ENCODE data around the gene GBF1. TPM values are rescaled to one million over a fixed set of nuclear protein-coding genes. Genes with fewer than 3 reads are reported as not detected.

The GBF1 gene
- polyA plus RNA-seq, 1 experiment, result 31.9 TPM

- no peak for DNase-seq (ENCODE audit: low read depth, low spot score)
- POLR2A ChIA-PET, result no interaction called here
- CTCF ChIA-PET, result interaction anchor here (1.0 to 1.2 kb wide), 3 partner anchors 9 to 76 kb away, joined by 3 to 5 read pairs (median 3); no protein-coding TSS in a partner anchor
- no peak overlapping the region for H3K27ac ChIP-seq (ENCODE audit: low read depth, low read length)
- H3K9me3 ChIP-seq (ENCODE audit: control insufficient read depth, insufficient read depth, low read length), result no peaks in the 10 kb centered on the region; the same call in 1 of the 2 replicates
- no peak overlapping the region for H3K4me3 ChIP-seq (ENCODE audit: low read depth, low read length)
- H3K27me3 ChIP-seq (ENCODE audit: control insufficient read depth, insufficient read depth, low read length), result no peaks in the 10 kb centered on the region
- TF ChIP-seq CTCF (IDR thresholded peaks at IDR 0.05; ENCODE audit: low read depth, low read length), result no peak
Observed at GRCh38 chr10:102402512-102402896, 157.2 kb downstream of the GBF1 start.

DNA sequence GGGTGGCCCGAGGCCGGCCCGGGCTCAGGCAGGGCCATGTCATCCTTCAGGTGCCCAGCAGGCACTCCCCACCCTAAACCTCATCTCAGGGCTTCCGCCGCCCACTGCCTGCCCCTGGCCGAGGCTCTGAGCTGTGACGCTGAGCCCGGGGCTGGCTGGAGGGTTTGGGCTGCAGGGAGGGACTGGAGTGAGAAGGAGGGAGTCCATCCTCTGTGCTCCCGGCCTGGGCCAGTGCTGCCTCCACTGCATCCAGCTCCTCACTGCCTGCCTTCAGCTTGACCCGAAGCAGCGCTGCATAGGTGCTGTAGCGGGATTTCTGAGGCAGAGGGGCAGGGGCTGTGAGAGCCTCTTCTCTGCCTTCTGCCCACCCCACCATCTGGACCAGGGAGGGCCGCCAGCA lies 157.8 kb downstream of the GBF1 start:
- no peak for DNase-seq (ENCODE audit: low read depth, low spot score)
- Histone ChIP-seq H3K27ac (ENCODE audit: low read depth, low read length) (no peak overlapping the region), H3K9me3 (ENCODE audit: control insufficient read depth, insufficient read depth, low read length) (no peaks in the 10 kb centered on the region; the same call in 1 of the 2 replicates), H3K4me3 (ENCODE audit: low read depth, low read length) (no peak overlapping the region), H3K27me3 (ENCODE audit: control insufficient read depth, insufficient read depth, low read length) (peaks cover 3% of the 10 kb centered on the region)
- no peak for TF ChIP-seq CTCF (IDR thresholded peaks at IDR 0.05; ENCODE audit: low read depth, low read length)
- ChIA-PET CTCF (interaction anchor here (0.6 to 1.8 kb wide), 8 partner anchors 8 to 234 kb away, joined by 3 to 9 read pairs (median 4); no protein-coding TSS in a partner anchor), POLR2A (interaction anchor here (0.7 kb wide), 1 partner anchor 19 kb away, joined by 4 read pairs; no protein-coding TSS in a partner anchor)

- ChIA-PET CTCF (interaction anchor here (0.6 to 1.8 kb wide), 6 partner anchors 8 to 235 kb away, joined by 3 to 9 read pairs (median 4); no protein-coding TSS in a partner anchor), POLR2A (interaction anchor here (0.7 to 1.3 kb wide), 4 partner anchors 16 to 48 kb away, joined by 3 to 10 read pairs (median 6); partner anchors contain the start of gene FBXL15)
Observed at GRCh38 chr10:102404361-102405107, 159.2 kb downstream of the GBF1 start.

DNA sequence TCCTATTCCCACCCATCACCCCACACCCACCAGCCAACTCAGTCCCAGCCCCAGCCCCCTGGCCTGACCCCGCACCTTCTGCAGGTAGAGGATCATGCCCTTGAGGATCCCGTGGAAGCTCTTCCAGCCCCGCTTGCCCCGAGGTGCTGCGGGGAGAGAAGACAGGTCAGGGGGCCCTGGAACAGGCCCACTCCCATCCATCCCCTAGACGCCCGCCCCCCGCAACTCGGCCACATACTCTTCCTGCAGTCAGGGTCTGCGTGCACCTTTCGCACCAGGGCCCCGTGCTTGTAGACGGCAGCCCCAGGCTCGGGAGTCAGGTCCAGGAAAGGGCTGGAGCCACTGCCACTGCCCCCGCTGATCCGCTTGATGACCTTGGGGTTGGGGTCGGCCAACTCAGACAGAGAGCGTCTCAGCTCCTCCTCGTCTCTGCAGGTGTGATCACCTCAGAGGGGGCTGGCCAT lies 159.8 kb downstream of the GBF1 start:
- TF ChIP-seq CTCF (IDR thresholded peaks at IDR 0.05; ENCODE audit: low read depth, low read length), result no peak
- no peak overlapping the region for H3K27ac ChIP-seq (ENCODE audit: low read depth, low read length)
- H3K4me3 ChIP-seq (ENCODE audit: low read depth, low read length), result no peak overlapping the region
- no peaks in the 10 kb centered on the region; the same call in 1 of the 2 replicates for H3K9me3 ChIP-seq (ENCODE audit: control insufficient read depth, insufficient read depth, low read length)
- POLR2A ChIA-PET, result no interaction called here
- peaks cover 3% of the 10 kb centered on the region for H3K27me3 ChIP-seq (ENCODE audit: control insufficient read depth, insufficient read depth, low read length)
- DNase-seq (ENCODE audit: low read depth, low spot score), result no peak
- CTCF ChIA-PET, result interaction anchor here (0.6 to 1.0 kb wide), 2 partner anchors 9 to 236 kb away, joined by 3 read pairs; no protein-coding TSS in a partner anchor

More at GRCh38 chr10:102404361-102405107, 159.2 kb downstream of the GBF1 start:
- peaks cover 3% of the 10 kb centered on the region for H3K27me3 ChIP-seq (ENCODE audit: control insufficient read depth, insufficient read depth, low read length)
- H3K4me3 ChIP-seq (ENCODE audit: low read depth, low read length), result no peak overlapping the region
- H3K27ac ChIP-seq (ENCODE audit: low read depth, low read length), result no peak overlapping the region
- DNase-seq (ENCODE audit: low read depth, low spot score), result no peak
- H3K9me3 ChIP-seq (ENCODE audit: control insufficient read depth, insufficient read depth, low read length), result no peaks in the 10 kb centered on the region; the same call in 1 of the 2 replicates
- no peak for TF ChIP-seq CTCF (IDR thresholded peaks at IDR 0.05; ENCODE audit: low read depth, low read length)

- H3K27ac ChIP-seq (ENCODE audit: low read depth, low read length), result no peak overlapping the region
- peaks cover 7% of the 10 kb centered on the region for H3K27me3 ChIP-seq (ENCODE audit: control insufficient read depth, insufficient read depth, low read length)
- no peak for DNase-seq (ENCODE audit: low read depth, low spot score)
- CTCF ChIA-PET, result interaction anchor here (1.1 kb wide), 1 partner anchor 17 kb away, joined by 3 read pairs; no protein-coding TSS in a partner anchor
- no peak for TF ChIP-seq CTCF (IDR thresholded peaks at IDR 0.05; ENCODE audit: low read depth, low read length)
- no peaks in the 10 kb centered on the region; the same call in 1 of the 2 replicates for H3K9me3 ChIP-seq (ENCODE audit: control insufficient read depth, insufficient read depth, low read length)
- H3K4me3 ChIP-seq (ENCODE audit: low read depth, low read length), result no peak overlapping the region
- POLR2A ChIA-PET, result no interaction called here
Observed at GRCh38 chr10:102405632-102406031, 160.3 kb downstream of the GBF1 start.
